Prostate gland (tissue), 2 donors: ENCODE results near the gene CST9L.

ENCODE experiments used
- POLR2AphosphoS5 ChIP-seq: sonication (generic); formaldehyde crosslinking; IDR thresholded peaks from one replicate; pipeline ENCODE4 v1.6.1; 2017; ENCODE audit warnings: antibody characterized with exemption
- TF ChIP-seq, protein P1 (sequence below), 4 experiments: fragments of 200-600 bp in 2 of 4; fragments of 450-650 bp in 2 of 4; sonication (generic) in 2 of 4; IDR thresholded peaks; 1 replicate in 3 of 4; 2 replicates in 1 of 4; pipeline ENCODE4 v1.5.1; 2016 to 2019; ENCODE audit warnings: antibody characterized with exemption in 4 of 4, mild to moderate bottlenecking in 2 of 4, moderate library complexity in 2 of 4

DNA sequence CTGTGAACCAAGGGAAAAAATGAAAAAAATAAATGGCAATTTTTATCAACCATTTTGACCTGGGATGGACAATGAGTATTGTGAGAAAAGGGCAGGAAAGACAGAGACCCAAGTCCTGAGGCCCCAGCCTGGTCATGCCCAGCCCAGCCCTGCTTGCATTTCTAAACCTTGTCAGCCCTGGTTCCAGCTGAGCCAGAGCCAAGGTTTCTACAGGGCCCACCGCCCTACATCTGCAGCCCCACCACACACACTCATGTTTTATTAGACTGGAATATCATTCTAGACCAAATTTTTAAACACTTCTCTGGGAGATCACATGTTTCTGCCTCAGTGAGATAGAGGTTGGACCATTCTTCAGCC lies 667 bp upstream of the CST9L start:
- no peak for TF ChIP-seq POLR2AphosphoS5
- TF ChIP-seq, protein P1, sequence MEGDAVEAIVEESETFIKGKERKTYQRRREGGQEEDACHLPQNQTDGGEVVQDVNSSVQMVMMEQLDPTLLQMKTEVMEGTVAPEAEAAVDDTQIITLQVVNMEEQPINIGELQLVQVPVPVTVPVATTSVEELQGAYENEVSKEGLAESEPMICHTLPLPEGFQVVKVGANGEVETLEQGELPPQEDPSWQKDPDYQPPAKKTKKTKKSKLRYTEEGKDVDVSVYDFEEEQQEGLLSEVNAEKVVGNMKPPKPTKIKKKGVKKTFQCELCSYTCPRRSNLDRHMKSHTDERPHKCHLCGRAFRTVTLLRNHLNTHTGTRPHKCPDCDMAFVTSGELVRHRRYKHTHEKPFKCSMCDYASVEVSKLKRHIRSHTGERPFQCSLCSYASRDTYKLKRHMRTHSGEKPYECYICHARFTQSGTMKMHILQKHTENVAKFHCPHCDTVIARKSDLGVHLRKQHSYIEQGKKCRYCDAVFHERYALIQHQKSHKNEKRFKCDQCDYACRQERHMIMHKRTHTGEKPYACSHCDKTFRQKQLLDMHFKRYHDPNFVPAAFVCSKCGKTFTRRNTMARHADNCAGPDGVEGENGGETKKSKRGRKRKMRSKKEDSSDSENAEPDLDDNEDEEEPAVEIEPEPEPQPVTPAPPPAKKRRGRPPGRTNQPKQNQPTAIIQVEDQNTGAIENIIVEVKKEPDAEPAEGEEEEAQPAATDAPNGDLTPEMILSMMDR (IDR thresholded peaks at IDR 0.05) = no peak
